ENCODE data around the gene SVOP. TPM values are rescaled to one million over a fixed set of nuclear protein-coding genes. Genes with fewer than 3 reads are reported as not detected.

Gene SVOP
- total and polyA plus RNA-seq, 2 of the 4 experiments (the other 2 are of a cell fraction) = not detected

GRCh38 chr12:108862588-108862959 lies 158.3 kb downstream of the SVOP start:
- Histone ChIP-seq H3K14ac (replicated peaks; ENCODE audit: low read depth, low read length) (no peak overlapping the region), H3K36me3 (ENCODE audit: control insufficient read depth, insufficient read depth, low read length) (no peaks in the 10 kb centered on the region), H3K23ac (ENCODE audit: low read depth, low read length) (no peak overlapping the region), H3K4ac (ENCODE audit: low read depth, low read length) (no peak overlapping the region), H3K4me3 (ENCODE audit: insufficient read depth, low read depth, low read length) (no peak overlapping the region), H4K20me1 (ENCODE audit: insufficient read depth, low read length) (no peaks in the 10 kb centered on the region), H3K4me2 (ENCODE audit: low read depth, low read length) (no peak overlapping the region), H2AFZ (replicated peaks; ENCODE audit: low read length, poor library complexity) (no peak overlapping the region), H3K27me3 (ENCODE audit: control insufficient read depth, insufficient read depth, low read length) (no peaks in the 10 kb centered on the region), H3K9me1 (ENCODE audit: insufficient read depth, low read length) (peaks cover 2% of the 10 kb centered on the region; the same call in 1 of the 2 replicates), H4K5ac (ENCODE audit: low read depth, low read length) (no peak overlapping the region), H3K18ac (ENCODE audit: low read depth, low read length) (no peak overlapping the region), H3K4me1 (ENCODE audit: control insufficient read depth, insufficient read depth, low read length) (peaks cover 7% of the 10 kb centered on the region), H2BK15ac (ENCODE audit: low read depth, low read length) (no peak overlapping the region), H4K91ac (ENCODE audit: insufficient read depth, low read depth, low read length) (no peak overlapping the region), H2BK20ac (ENCODE audit: low read depth, low read length) (no peak overlapping the region), H3K79me1 (ENCODE audit: low read depth in 1 of 2, low read length in 2 of 2) (peaks cover 6 to 7% of the 10 kb centered on the region in 2 experiments; a peak in 3 of 4 replicates), H4K8ac (ENCODE audit: low read depth in 2 of 2, low read length in 2 of 2) (no peak overlapping the region), H2AK5ac (ENCODE audit: low read depth, low read length) (no peak overlapping the region), H2BK120ac (ENCODE audit: low read depth, low read length) (no peak overlapping the region), H2AK9ac (replicated peaks; ENCODE audit: low read depth, low read length, poor library complexity) (peak overlapping the region; percentile 68), H3K27ac (ENCODE audit: insufficient read depth, low read length) (no peak overlapping the region), H2BK5ac (ENCODE audit: low read depth, low read length, poor library complexity, severe bottlenecking) (no peak overlapping the region), H3K56ac (ENCODE audit: extremely low read depth, insufficient read depth, low read length) (no peak overlapping the region), H3K9me3 (ENCODE audit: control insufficient read depth, insufficient read depth, low read length) (peaks cover 4% of the 10 kb centered on the region; the same call in 1 of the 2 replicates), H3K9ac (ENCODE audit: low read depth, low read length) (no peak overlapping the region)
- ATAC-seq (ENCODE audit: low read depth) (no peak), DNase-seq (no peak)
- in situ Hi-C loops (cut with MboI; ENCODE audit: low sequenced_read_pairs) (no loop called here), intact Hi-C loops (cut with micrococcal nuclease) (no loop called here), dilution Hi-C loops (cut with HindIII; ENCODE audit: low sequenced_read_pairs, unreplicated experiment) (no loop called here)
- ChIA-PET CTCF (no interaction called here), POLR2A (ENCODE audit: unreplicated experiment) (interaction anchor here (0.6 kb wide), 1 partner anchor 140 kb away, joined by 3 read pairs; no protein-coding TSS in a partner anchor)
- no peak for TF ChIP-seq MAZ (IDR thresholded peaks at IDR 0.05; ENCODE audit: borderline replicate concordance, low read depth, low read length)
- TF ChIP-seq ELK1 (IDR thresholded peaks at IDR 0.05; ENCODE audit: borderline replicate concordance, low read depth, low read length) = no peak
- no CpG with 5 or more reads among the region's 3 CpGs for WGBS, 2 experiments (ENCODE audit: extremely low coverage in 2 of 2, insufficient read length in 1 of 2)
- BruUV-seq (replicated peaks) = no TSS peak
